H9 (cell line): ENCODE data around the gene SLC39A12. TPM values are rescaled to one million over a fixed set of nuclear protein-coding genes. Genes with fewer than 3 reads are reported as not detected.
A peak's percentile ranks its signal among the peaks of the same experiment; 100 is the strongest.

Source experiments
- DNase-seq: peaks from one replicate; pipeline ENCODE4 v3.0.0-alpha.2; 2017
- H2AFZ ChIP-seq: one replicate; pipeline ENCODE4 v1.6.1; 2013; ENCODE audit warnings: mild to moderate bottlenecking, low read length, control low read depth, moderate library complexity
- H2AK5ac ChIP-seq: 2 replicates; pipeline ENCODE4 v1.6.1; 2013; ENCODE audit warnings: low read length, control low read depth, mixed read lengths; ENCODE audit not compliant: insufficient read length
- H2BK120ac ChIP-seq: one replicate; pipeline ENCODE4 v1.6.1; 2013; ENCODE audit warnings: low read depth, mild to moderate bottlenecking, low read length, control low read depth, inconsistent platforms; ENCODE audit not compliant: poor library complexity, severe bottlenecking
- H2BK12ac ChIP-seq: 2 replicates; pipeline ENCODE4 v1.6.1; 2013; ENCODE audit warnings: low read length, control low read depth, mixed read lengths, low read depth; ENCODE audit not compliant: insufficient read length
- H2BK15ac ChIP-seq: 2 replicates; pipeline ENCODE4 v1.6.1; 2013; ENCODE audit warnings: low read depth, low read length, control low read depth
- H2BK20ac ChIP-seq: one replicate; pipeline ENCODE4 v1.6.1; 2013; ENCODE audit warnings: low read depth, mild to moderate bottlenecking, low read length, control low read depth, inconsistent platforms; ENCODE audit not compliant: poor library complexity, severe bottlenecking
- H2BK5ac ChIP-seq: 2 replicates; pipeline ENCODE4 v1.6.1; 2013; ENCODE audit warnings: low read length, control low read depth, mixed read lengths; ENCODE audit not compliant: insufficient read length
- H3K14ac ChIP-seq: 2 replicates; pipeline ENCODE4 v1.6.1; 2013; ENCODE audit warnings: low read length, control low read depth; ENCODE audit not compliant: insufficient read depth
- H3K18ac ChIP-seq: 2 replicates; pipeline ENCODE4 v1.6.1; 2013; ENCODE audit warnings: low read depth, mild to moderate bottlenecking, mixed read lengths, low read length, control low read depth; ENCODE audit not compliant: insufficient read length
- H3K23ac ChIP-seq: 2 replicates; pipeline ENCODE4 v1.6.1; 2013; ENCODE audit warnings: low read length, control low read depth, mixed read lengths, low read depth; ENCODE audit not compliant: insufficient read length
- H3K23me2 ChIP-seq: 2 replicates; pipeline ENCODE4 v1.6.1; 2013; ENCODE audit warnings: low read depth, mild to moderate bottlenecking, mixed read lengths, low read length, control low read depth; ENCODE audit not compliant: insufficient read length, poor library complexity, severe bottlenecking
- H3K27ac ChIP-seq: 2 replicates; pipeline ENCODE4 v1.5.1; 2013; ENCODE audit warnings: low read length, control low read depth, mixed read lengths, low read depth; ENCODE audit not compliant: insufficient read length
- H3K27me3 ChIP-seq: 2 replicates; pipeline ENCODE4 v1.6.1; 2013; ENCODE audit warnings: low read length, control low read depth, inconsistent platforms; ENCODE audit not compliant: insufficient read depth
- H3K4ac ChIP-seq: 2 replicates; pipeline ENCODE4 v1.6.1; 2013; ENCODE audit warnings: low read depth, mild to moderate bottlenecking, control low read depth, inconsistent platforms, low read length, moderate library complexity
- H3K4me1 ChIP-seq: 2 replicates; pipeline ENCODE4 v1.6.1; 2013; ENCODE audit warnings: low read length, control low read depth, inconsistent platforms; ENCODE audit not compliant: insufficient read depth
- H3K4me2 ChIP-seq: 2 replicates; pipeline ENCODE4 v1.6.1; 2013; ENCODE audit warnings: low read length, control low read depth, mixed read lengths; ENCODE audit not compliant: insufficient read length, insufficient read depth
- H3K56ac ChIP-seq: 2 replicates; pipeline ENCODE4 v1.6.1; 2013; ENCODE audit warnings: low read depth, mild to moderate bottlenecking, mixed read lengths, low read length, control low read depth; ENCODE audit not compliant: insufficient read length
- H3K79me1 ChIP-seq: 2 replicates; pipeline ENCODE4 v1.6.1; 2013; ENCODE audit warnings: low read depth, mild to moderate bottlenecking, moderate library complexity, low read length, control low read depth, inconsistent platforms; ENCODE audit not compliant: insufficient read depth, poor library complexity, severe bottlenecking
- H3K79me2 ChIP-seq: 2 replicates; pipeline ENCODE4 v1.6.1; 2013; ENCODE audit warnings: low read length, control low read depth, inconsistent platforms; ENCODE audit not compliant: insufficient read depth
- H3K9ac ChIP-seq: 2 replicates; pipeline ENCODE4 v1.6.1; 2013; ENCODE audit warnings: low read length, control low read depth, mixed read lengths; ENCODE audit not compliant: insufficient read length; ENCODE audit errors: extremely low read depth
- H3K9me3 ChIP-seq: one replicate; pipeline ENCODE4 v1.6.1; 2013; ENCODE audit warnings: low read depth, low read length, inconsistent platforms; ENCODE audit not compliant: control insufficient read depth
- H3T11ph ChIP-seq: one replicate; pipeline ENCODE4 v1.6.1; 2013; ENCODE audit warnings: mild to moderate bottlenecking, low read length, control low read depth, inconsistent platforms
- H4K20me1 ChIP-seq: one replicate; pipeline ENCODE4 v1.6.1; 2013; ENCODE audit not compliant: control insufficient read depth, insufficient read length, insufficient read depth
- H4K5ac ChIP-seq: 2 replicates; pipeline ENCODE4 v1.6.1; 2013; ENCODE audit warnings: low read depth, mild to moderate bottlenecking, mixed read lengths, low read length, control low read depth; ENCODE audit not compliant: insufficient read length
- H4K8ac ChIP-seq: replicated peaks from 2 replicates; pipeline ENCODE4 v1.6.1; 2013; ENCODE audit warnings: low read length, control low read depth, mixed read lengths, low read depth; ENCODE audit not compliant: insufficient read length
- H4K91ac ChIP-seq: 2 replicates; pipeline ENCODE4 v1.6.1; 2013; ENCODE audit warnings: low read depth, mild to moderate bottlenecking, moderate library complexity, mixed read lengths, low read length, control low read depth; ENCODE audit not compliant: insufficient read length
- H3K27ac Mint-ChIP-seq, 3 experiments: 2 replicates in 2 of 3; 3 replicates in 1 of 3; pipeline ENCODE4 v1.8.0; 2020 to 2021; ENCODE audit warnings: mixed read lengths in 3 of 3, mild to moderate bottlenecking in 1 of 3, moderate library complexity in 1 of 3
- H3K27me3 Mint-ChIP-seq: 2 replicates; pipeline ENCODE4 v1.8.0; 2021; ENCODE audit warnings: low read depth, mild to moderate bottlenecking, moderate library complexity, mixed read lengths
- H3K36me3 Mint-ChIP-seq, 3 experiments: 2 replicates in 2 of 3; 3 replicates in 1 of 3; pipeline ENCODE4 v1.8.0; 2020 to 2021; ENCODE audit warnings: low read depth in 3 of 3, mixed read lengths in 3 of 3; ENCODE audit not compliant: insufficient read depth in 1 of 3
- H3K4me1 Mint-ChIP-seq, 2 experiments: 2 replicates each; pipeline ENCODE4 v1.8.0; 2020; ENCODE audit warnings: mixed read lengths in 2 of 2
- H3K4me3 Mint-ChIP-seq, 2 experiments: 2 replicates in 1 of 2; 3 replicates in 1 of 2; pipeline ENCODE4 v1.8.0; 2020 to 2021; ENCODE audit warnings: mild to moderate bottlenecking in 2 of 2, mixed read lengths in 2 of 2, moderate library complexity in 1 of 2
- H3K9me3 Mint-ChIP-seq, 2 experiments: 2 replicates in 1 of 2; 3 replicates in 1 of 2; pipeline ENCODE4 v1.8.0; 2020; ENCODE audit warnings: mild to moderate bottlenecking in 2 of 2, mixed read lengths in 2 of 2, moderate library complexity in 1 of 2
- WGBS: extraction: QIAGEN DNeasy Blood & Tissue Kit; methylation state at CpG from one replicate; pipeline ENCODE4 v1.1.7; 2013; ENCODE audit warnings: missing lambda C conversion rate, low lambda C conversion rate, mixed read lengths; ENCODE audit not compliant: insufficient read length; ENCODE audit errors: extremely low coverage; 5-methylcytosine and 5-hydroxymethylcytosine counted together
- total RNA-seq: library from RNA; stranded (reverse); gene quantifications from 2 replicates; pipeline ENCODE4 v1.2.1, GENCODE V29; 2021
- TF ChIP-seq, protein P1 (sequence below): fragments of 200-600 bp; sonication (generic); conservative IDR thresholded peaks from 3 replicates; pipeline ENCODE4 v1.8.0; 2021; ENCODE audit warnings: antibody characterized with exemption, mild to moderate bottlenecking

Gene SLC39A12
- total RNA-seq, 1 experiment from 2014 or later, result not detected

DNA sequence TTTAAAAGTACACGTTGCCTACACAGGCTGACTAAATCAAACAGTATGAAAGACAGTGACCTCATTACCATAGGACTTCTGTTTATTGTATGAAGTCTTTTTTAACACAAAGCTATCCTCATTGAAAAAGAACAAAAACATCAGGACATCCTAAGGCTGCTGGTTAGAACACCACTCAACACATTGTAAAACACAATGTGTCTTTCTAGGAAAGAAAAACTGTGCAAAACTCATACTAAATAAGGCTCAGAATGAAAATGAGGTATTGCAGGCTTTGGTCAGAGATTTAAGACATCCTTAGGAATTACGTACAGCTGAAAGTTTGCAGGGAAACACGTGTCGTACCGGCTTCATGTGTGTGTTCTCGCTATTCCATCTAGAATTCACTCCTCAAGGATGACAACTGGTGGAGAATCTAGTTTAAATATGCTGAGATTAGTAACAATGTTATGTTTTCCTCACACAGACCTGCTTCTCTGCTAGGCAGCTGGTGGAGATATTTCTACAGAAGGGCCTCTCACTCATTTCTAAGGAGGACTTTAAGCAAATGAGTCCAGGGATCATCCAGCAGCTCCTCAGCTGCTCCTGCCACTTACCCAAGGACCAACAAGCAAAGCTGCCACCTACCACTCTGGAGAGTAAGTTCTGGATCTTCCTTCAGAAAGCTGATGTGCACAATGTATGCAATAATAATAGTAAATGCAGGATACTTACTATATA lies 29.3 kb downstream of the SLC39A12 start:
- H3K9me3 Mint-ChIP-seq, result peaks cover 0 to under 1% of the 10 kb centered on the region in 2 experiments; a peak in 1 of 5 replicates
- Histone ChIP-seq H2BK120ac (no peak overlapping the region), H3K14ac (no peak overlapping the region), H3T11ph (no peak overlapping the region), H3K4ac (no peak overlapping the region), H3K79me2 (no peaks in the 10 kb centered on the region), H2AK5ac (no peak overlapping the region), H4K5ac (no peak overlapping the region), H2AFZ (no peak overlapping the region), H2BK20ac (no peak overlapping the region), H2BK5ac (no peak overlapping the region), H4K91ac (no peak overlapping the region), H4K8ac (no peak overlapping the region), H3K27ac (no peak overlapping the region), H3K27me3 (no peaks in the 10 kb centered on the region), H3K18ac (no peak overlapping the region), H3K79me1 (no peaks in the 10 kb centered on the region), H3K23me2 (no peaks in the 10 kb centered on the region), H2BK15ac (no peak overlapping the region), H3K23ac (no peak overlapping the region), H3K9me3 (no peaks in the 10 kb centered on the region), H2BK12ac (no peak overlapping the region), H3K4me1 (no peaks in the 10 kb centered on the region), H3K9ac (no peak overlapping the region), H4K20me1 (no peaks in the 10 kb centered on the region), H3K4me2 (no peak overlapping the region), H3K56ac (no peak overlapping the region)
- no peaks in the 10 kb centered on the region for H3K36me3 Mint-ChIP-seq
- no peak for DNase-seq
- H3K4me1 Mint-ChIP-seq, result peaks cover 16% of the 10 kb centered on the region in 2 experiments
- no peaks in the 10 kb centered on the region for H3K27me3 Mint-ChIP-seq
- no peak overlapping the region for H3K4me3 Mint-ChIP-seq
- TF ChIP-seq, protein P1, sequence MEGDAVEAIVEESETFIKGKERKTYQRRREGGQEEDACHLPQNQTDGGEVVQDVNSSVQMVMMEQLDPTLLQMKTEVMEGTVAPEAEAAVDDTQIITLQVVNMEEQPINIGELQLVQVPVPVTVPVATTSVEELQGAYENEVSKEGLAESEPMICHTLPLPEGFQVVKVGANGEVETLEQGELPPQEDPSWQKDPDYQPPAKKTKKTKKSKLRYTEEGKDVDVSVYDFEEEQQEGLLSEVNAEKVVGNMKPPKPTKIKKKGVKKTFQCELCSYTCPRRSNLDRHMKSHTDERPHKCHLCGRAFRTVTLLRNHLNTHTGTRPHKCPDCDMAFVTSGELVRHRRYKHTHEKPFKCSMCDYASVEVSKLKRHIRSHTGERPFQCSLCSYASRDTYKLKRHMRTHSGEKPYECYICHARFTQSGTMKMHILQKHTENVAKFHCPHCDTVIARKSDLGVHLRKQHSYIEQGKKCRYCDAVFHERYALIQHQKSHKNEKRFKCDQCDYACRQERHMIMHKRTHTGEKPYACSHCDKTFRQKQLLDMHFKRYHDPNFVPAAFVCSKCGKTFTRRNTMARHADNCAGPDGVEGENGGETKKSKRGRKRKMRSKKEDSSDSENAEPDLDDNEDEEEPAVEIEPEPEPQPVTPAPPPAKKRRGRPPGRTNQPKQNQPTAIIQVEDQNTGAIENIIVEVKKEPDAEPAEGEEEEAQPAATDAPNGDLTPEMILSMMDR, result no peak
- H3K27ac Mint-ChIP-seq, result peak overlapping the region in 1 of 3 experiments; percentile 57; a peak in 2 of 7 replicates
- no CpG with 5 or more reads among the region's 6 CpGs for WGBS
